DND-41 (cell line): Measurements from ENCODE around the gene AGAP1.

ENCODE experiments used
- ATAC-seq: fragments of 200-7000 bp; cut with Tn5 transposase; 3 replicates; pipeline ENCODE4 v1.9.1; 2021; ENCODE audit warnings: low read depth; ENCODE audit not compliant: insufficient read depth
- DNase-seq: peaks from one replicate; pipeline ENCODE4 v3.0.0-alpha.2; 2020
- H2AFZ ChIP-seq: 2 replicates; pipeline ENCODE4 v1.6.0; 2012; ENCODE audit warnings: low read depth, low read length
- H3K27ac ChIP-seq: 2 replicates; pipeline ENCODE4 v1.5.1; 2012; ENCODE audit warnings: low read length, inconsistent platforms
- H3K27me3 ChIP-seq: fragments of 200-600 bp; sonication (generic); 2 replicates; pipeline ENCODE4 v1.6.0; 2012; ENCODE audit warnings: low read length, mild to moderate bottlenecking, inconsistent platforms; ENCODE audit not compliant: insufficient read depth, poor library complexity
- H3K36me3 ChIP-seq: 2 replicates; pipeline ENCODE4 v1.5.1; 2012; ENCODE audit warnings: low read length, inconsistent platforms; ENCODE audit not compliant: insufficient read depth
- H3K4me1 ChIP-seq: 2 replicates; pipeline ENCODE4 v1.5.1; 2012; ENCODE audit warnings: mild to moderate bottlenecking, low read length; ENCODE audit not compliant: insufficient read depth
- H3K4me2 ChIP-seq: 2 replicates; pipeline ENCODE4 v1.6.0; 2012; ENCODE audit warnings: mild to moderate bottlenecking, moderate library complexity, low read length, inconsistent platforms; ENCODE audit not compliant: insufficient read depth
- H3K4me3 ChIP-seq, 2 experiments: fragments of 200-600 bp in 1 of 2; shearing (Covaris generic) in 1 of 2; 2 replicates each; pipeline ENCODE4 v1.5.1; 2012 to 2016; ENCODE audit warnings: inconsistent platforms in 2 of 2, low read length in 2 of 2, mild to moderate bottlenecking in 2 of 2, low read depth in 1 of 2, moderate library complexity in 1 of 2
- H3K79me2 ChIP-seq: 2 replicates; pipeline ENCODE4 v1.6.0; 2012; ENCODE audit warnings: low read length, inconsistent platforms; ENCODE audit not compliant: insufficient read depth
- H3K9ac ChIP-seq: 2 replicates; pipeline ENCODE4 v1.6.0; 2012; ENCODE audit warnings: low read depth, mild to moderate bottlenecking, inconsistent platforms, low read length, moderate library complexity
- H3K9me3 ChIP-seq: 2 replicates; pipeline ENCODE4 v1.5.1; 2012; ENCODE audit warnings: low read length, moderate library complexity, mild to moderate bottlenecking, inconsistent platforms; ENCODE audit not compliant: insufficient read depth, severe bottlenecking
- H4K20me1 ChIP-seq: 2 replicates; pipeline ENCODE4 v1.6.0; 2012; ENCODE audit warnings: low read length; ENCODE audit not compliant: insufficient read depth
- CTCF ChIP-seq: IDR thresholded peaks from 2 replicates; pipeline ENCODE4 v1.5.1; 2012; ENCODE audit warnings: borderline replicate concordance, low read length, moderate library complexity, mild to moderate bottlenecking; ENCODE audit not compliant: poor library complexity, severe bottlenecking; ENCODE audit errors: extremely low read depth
- EZH2 ChIP-seq: IDR thresholded peaks from 3 replicates; pipeline ENCODE4 v1.6.1; 2012; ENCODE audit warnings: borderline replicate concordance, low read depth, mild to moderate bottlenecking, moderate library complexity, low read length, inconsistent platforms; ENCODE audit not compliant: severe bottlenecking

The AGAP1 gene

GRCh38 chr2:235642446-235643098 is 148.7 kb downstream of the AGAP1 start:
- Histone ChIP-seq H3K9ac (no peak overlapping the region), H2AFZ (no peak overlapping the region), H4K20me1 (no peaks in the 10 kb centered on the region), H3K4me3 (no peak overlapping the region), H3K79me2 (no peaks in the 10 kb centered on the region), H3K27ac (no peak overlapping the region), H3K4me1 (no peaks in the 10 kb centered on the region), H3K27me3 (peaks cover 18% of the 10 kb centered on the region), H3K4me2 (no peak overlapping the region), H3K9me3 (no peaks in the 10 kb centered on the region), H3K36me3 (no peaks in the 10 kb centered on the region)
- no peak for DNase-seq
- no peak for TF ChIP-seq CTCF
- no peak for TF ChIP-seq EZH2
- ATAC-seq = no peak

- Histone ChIP-seq H3K4me1 (no peaks in the 10 kb centered on the region), H3K9me3 (no peaks in the 10 kb centered on the region), H3K4me3 (no peak overlapping the region), H3K36me3 (no peaks in the 10 kb centered on the region), H3K9ac (no peak overlapping the region), H3K4me2 (no peak overlapping the region), H3K27me3 (peaks cover 18% of the 10 kb centered on the region), H3K79me2 (no peaks in the 10 kb centered on the region), H3K27ac (no peak overlapping the region), H2AFZ (no peak overlapping the region), H4K20me1 (no peaks in the 10 kb centered on the region)
- TF ChIP-seq EZH2 = no peak
- no peak for TF ChIP-seq CTCF
- ATAC-seq = no peak
- no peak for DNase-seq
Measured at GRCh38 chr2:235643680-235644511, 150.1 kb downstream of the AGAP1 start.

GRCh38 chr2:235647264-235647663 is 153.4 kb downstream of the AGAP1 start:
- ATAC-seq (no peak), DNase-seq (no peak)
- H3K4me1 ChIP-seq = no peaks in the 10 kb centered on the region
- no peak overlapping the region for H3K9ac ChIP-seq
- H3K36me3 ChIP-seq = no peaks in the 10 kb centered on the region
- no peak overlapping the region for H3K4me2 ChIP-seq
- H3K79me2 ChIP-seq = no peaks in the 10 kb centered on the region
- H2AFZ ChIP-seq = no peak overlapping the region
- no peaks in the 10 kb centered on the region for H4K20me1 ChIP-seq
- H3K4me3 ChIP-seq = no peak overlapping the region
- TF ChIP-seq EZH2 (no peak), CTCF (no peak)
- H3K9me3 ChIP-seq = no peaks in the 10 kb centered on the region
- H3K27ac ChIP-seq = no peak overlapping the region
- peaks cover 9% of the 10 kb centered on the region for H3K27me3 ChIP-seq
